Stimulated activated CD4-positive, alpha-beta T cell treated with anti-CD3 and anti-CD28 coated beads, Interleukin-15, amount 100 ng/mL, for 24 hours (primary cell): ENCODE data around the gene AGBL5.
"Not testable (repeated sequence)": the region's sequence is repeated elsewhere in the genome, so short reads cannot be mapped to it uniquely, and the experiment has no call there.

Source experiments
- DNase-seq: peaks from one replicate; pipeline ENCODE4 v3.0.0-alpha.2; 2020

The AGBL5 gene

DNA sequence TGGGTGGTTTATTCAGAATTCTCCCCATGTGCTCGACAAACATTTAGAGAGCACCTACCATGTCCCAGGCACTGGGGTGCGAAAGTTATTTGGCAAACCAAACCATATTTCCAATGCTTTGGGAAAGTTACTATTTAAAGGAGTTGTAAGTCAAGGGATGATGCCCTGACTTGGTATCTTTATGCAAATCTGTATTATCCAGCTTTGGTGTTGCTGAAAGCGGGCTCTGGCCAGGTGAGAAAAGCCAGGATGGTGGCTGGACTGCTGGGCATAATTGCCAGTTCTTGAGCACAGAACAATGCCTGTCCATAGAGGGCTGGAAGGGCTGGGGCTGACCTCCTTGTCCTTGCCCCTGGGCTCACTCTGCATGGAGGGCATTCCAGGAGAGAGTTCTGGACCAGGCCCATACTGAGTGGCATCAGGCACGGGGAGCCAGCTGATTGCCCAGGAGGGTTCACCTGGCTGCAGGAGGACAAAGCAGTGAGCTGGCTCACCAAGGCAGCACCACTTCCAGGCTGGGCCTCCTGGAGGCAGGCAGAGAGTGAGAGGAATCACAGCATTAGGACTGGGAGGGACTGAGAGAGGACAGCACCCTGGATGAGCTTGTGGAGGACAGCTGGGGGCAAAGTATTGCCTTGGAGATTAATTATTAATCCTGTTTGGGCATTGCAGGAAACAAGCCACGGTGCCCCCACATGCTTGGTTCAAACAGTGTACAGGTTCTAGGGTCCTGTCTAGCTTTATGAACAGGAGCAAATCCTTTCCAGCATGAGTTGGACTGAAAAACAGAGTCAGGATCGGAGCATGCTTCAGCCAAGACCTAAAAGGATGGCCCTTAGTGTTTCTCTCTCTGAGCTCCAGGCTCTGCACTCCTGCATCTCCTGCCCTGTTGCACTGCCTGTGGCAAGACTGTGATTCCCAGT, 42.2 kb downstream of the AGBL5 start:
- DNase-seq = no peak

DNA sequence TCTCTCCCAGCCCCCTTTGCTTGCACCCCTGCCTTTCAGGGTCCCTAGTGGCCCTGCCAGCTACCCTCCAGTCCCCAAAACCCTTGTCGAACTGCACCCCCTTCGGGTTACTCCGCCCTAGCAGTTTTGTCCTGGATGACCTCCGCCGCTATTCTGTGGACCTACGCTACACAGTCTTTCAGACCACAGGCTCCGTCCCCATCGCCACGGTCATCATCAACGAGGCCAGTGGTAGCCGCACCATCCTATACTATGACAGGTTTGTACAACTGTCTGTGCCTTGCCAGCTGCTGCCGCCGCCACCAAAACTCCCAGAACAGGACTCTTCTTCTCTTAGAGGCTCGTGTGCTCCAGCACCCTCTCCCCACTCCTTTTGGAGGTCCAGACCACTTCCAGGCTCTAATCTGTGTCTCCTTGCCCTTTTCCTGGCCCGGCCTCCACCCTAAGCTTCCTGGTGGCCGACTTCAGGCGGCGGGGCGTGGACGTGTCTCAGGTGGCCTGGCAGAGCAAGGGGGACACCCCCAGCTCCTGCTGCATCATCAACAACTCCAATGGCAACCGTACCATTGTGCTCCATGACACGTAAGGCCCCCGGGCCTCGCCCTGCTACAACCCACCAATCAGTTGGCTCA, 43.0 kb downstream of the AGBL5 start:
- DNase-seq = no peak

DNA sequence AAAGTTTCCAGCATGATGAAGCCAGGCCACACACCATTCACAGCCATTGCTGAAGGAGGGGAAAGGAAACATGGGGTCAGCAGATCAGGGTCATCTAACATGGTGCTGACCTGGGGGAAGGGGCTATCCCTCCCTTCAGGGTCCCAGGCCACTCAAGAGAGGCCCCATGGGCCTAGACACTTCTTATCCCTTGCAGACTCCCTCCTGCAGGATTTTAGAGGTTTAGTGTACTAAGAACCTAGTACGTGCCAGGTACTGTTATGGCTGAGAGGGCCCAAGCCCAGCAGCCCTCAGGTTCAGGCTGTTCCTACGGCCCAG, 43.9 kb downstream of the AGBL5 start:
- DNase-seq = no peak

DNA sequence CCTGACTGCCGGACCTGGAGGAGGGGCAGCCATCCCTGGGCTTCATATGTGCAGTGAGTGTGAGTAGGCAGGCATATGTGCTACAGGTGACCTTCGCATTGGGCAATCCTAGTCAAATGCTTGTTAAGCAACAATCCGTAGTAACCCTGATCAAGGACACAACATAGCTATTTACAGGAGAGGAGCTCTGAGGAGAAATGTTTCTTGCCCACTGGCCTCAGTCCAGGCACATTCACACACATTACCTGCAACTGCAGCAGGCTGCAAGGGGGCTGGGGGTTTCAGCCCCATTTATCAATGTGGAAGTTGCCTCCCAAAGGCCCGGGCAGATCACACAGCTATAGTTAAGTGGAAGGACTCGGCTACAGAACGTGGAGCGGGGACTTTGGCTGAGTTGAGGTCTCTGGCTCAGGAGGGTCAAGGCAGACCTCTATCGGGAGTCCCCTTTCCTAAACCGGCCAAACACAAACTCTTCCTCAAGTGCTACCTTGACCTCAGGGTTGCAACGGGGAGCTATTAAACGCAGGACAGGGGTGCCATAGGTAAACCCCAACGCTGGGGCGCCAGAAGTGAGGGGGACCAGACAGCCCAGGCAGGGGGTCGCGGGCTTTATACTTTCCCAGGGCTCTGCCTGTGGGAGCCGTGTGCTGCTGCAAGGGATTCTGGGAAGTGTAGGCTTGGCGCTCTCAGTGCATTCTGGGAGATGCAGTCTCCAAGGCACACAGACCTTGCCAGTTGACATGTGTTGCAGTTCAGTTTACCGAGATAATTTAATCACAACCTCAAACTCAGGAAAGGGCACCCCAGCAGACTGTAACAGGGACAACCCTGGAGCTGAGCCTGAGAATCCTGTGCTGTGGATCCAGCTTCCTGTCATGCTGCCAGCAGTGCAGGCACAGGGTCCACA, 44.5 kb downstream of the AGBL5 start:
- peak; percentile 63 for DNase-seq

DNA sequence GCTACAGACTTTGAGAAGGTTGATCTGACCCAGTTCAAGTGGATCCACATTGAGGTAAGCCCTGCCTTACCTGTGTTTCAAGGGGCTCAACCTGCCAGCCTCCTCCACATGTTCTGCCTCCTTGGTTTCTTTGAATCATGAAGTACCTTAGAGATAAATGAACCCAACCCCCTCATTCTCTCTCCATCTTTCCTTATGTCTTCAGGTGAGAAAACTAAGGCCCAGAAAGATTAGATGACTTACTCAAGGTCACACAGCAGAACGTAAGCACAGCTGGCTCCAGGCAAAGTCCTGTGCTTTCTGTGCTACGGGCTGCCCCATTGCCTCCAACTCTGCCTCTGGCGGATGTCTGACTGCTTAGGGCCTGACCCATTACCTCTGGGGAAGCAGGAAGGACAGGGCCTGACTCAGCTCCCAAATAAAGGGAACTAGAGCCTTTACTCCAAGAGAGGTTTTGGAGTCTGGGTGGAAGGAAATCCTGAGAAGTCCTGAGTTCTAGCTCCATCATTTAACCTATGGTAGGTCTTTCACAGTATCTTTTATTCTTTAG, 45.4 kb downstream of the AGBL5 start:
- no peak for DNase-seq

DNA sequence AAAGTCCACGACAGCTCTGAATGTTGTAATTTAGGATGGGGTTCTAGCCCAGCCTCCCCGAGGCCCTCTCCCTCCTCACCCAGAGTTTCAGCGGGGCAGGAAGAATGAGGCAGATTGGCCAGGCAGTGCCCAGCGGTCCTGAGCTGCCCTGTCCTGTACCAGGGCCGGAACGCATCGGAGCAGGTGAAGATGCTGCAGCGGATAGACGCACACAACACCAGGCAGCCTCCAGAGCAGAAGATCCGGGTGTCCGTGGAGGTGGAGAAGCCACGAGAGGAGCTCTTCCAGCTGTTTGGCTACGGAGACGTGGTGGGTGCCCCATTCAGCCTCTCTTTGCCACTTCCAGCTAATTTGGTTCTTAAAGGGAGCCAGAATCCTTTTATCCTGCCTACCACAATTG, 45.9 kb downstream of the AGBL5 start:
- DNase-seq = no peak

DNA sequence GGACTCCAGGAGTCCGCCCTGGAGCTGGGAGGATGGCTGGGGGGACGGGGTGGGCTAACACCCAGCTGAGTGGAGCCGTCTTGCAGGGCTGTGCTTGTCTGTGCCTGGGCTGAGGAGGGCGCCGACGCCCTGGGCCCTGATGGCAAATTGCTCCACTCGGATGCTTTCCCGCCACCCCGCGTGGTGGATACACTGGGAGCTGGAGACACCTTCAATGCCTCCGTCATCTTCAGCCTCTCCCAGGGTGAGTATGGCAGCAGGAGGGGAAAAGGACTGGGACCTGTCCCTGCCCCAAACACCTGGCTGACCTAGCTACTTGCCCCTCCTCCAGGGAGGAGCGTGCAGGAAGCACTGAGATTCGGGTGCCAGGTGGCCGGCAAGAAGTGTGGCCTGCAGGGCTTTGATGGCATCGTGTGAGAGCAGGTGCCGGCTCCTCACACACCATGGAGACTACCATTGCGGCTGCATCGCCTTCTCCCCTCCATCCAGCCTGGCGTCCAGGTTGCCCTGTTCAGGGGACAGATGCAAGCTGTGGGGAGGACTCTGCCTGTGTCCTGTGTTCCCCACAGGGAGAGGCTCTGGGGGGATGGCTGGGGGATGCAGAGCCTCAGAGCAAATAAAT, 48.0 kb downstream of the AGBL5 start:
- DNase-seq = no peak

DNA sequence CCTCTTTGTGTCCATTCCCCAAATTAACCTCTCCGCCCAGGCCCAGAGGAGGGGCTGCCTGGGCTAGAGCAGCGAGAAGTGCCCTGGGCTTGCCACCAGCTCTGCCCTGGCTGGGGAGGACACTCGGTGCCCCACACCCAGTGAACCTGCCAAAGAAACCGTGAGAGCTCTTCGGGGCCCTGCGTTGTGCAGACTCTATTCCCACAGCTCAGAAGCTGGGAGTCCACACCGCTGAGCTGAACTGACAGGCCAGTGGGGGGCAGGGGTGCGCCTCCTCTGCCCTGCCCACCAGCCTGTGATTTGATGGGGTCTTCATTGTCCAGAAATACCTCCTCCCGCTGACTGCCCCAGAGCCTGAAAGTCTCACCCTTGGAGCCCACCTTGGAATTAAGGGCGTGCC, 48.6 kb downstream of the AGBL5 start:
- no peak for DNase-seq

DNA sequence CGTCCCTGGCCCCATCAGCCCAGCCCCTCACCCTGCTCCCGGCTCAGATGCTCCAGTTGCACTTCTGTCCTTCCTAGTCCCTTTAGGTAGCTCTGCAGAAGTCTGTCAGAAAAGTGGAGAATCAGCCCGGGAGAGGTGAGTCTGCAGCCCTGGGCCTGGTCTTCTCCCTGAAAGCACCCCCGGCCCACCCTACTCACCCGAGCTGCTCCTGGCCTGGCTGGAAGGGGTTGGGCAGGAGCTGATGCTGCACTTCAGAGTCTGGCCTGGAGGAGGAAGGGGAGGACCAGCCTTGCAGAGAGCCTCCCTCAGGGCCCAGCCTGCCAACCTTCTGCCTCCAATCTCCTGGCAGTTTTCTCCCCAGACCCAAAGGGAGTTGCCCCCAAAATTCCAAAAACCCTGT, 50.9 kb downstream of the AGBL5 start:
- DNase-seq = no peak

DNA sequence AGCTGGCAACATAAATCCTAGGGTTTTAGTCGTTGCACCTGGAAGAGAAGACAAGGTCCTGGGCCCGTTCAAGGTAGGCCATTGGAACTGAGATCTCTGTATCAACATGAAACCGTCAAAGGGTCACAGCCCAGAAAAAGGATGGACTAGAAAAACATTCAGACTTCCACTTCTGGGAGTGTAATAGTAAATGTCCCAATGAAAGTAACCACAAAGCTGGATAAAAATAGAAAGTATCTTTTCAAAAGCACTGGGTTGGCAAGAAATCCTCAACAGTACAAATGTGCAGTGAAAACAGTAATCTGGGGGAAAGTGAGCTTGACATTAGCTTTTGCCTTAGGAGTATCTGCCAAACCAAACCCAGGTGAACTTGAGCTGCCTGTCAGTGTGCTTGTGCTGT, 54.5 kb downstream of the AGBL5 start:
- no peak for DNase-seq

DNA sequence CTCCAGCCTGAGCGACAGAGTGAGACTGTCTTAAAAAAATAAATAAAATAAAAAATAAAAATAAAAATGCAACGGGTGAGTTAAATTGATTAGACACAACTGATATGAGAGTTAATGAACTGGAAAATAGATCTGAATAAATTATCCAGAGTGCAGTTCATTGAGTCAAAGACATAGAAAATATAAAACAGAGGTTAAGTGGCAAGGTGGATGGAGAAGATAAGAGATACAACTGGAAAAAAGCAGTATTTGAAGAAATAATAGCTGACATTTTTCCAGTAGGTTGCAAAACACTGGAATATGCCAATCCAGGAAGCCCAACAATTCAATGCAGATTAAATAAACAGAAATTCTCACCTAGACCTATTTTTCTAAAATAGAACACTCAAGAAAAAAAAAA, 56.8 kb downstream of the AGBL5 start:
- no peak for DNase-seq

DNA sequence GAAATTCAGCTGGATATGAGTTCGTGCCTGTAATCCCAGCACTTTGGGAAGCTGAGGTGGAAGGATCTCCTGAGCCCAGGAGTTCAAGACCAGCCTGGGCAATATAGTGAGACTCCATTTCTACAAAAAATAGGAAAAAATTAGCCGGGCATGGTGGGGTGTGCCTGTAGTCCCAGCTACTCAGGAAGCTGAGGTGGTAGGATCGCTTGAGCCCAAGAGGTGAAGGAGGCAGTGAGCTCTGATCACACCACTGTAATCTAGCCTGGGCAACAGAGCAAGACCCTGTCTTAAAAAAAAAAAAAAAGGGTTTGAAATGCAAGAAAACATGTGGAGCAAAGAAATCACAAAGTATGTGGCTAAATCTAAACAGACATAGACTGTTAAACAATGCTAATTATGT, 57.6 kb downstream of the AGBL5 start:
- no peak for DNase-seq

DNA sequence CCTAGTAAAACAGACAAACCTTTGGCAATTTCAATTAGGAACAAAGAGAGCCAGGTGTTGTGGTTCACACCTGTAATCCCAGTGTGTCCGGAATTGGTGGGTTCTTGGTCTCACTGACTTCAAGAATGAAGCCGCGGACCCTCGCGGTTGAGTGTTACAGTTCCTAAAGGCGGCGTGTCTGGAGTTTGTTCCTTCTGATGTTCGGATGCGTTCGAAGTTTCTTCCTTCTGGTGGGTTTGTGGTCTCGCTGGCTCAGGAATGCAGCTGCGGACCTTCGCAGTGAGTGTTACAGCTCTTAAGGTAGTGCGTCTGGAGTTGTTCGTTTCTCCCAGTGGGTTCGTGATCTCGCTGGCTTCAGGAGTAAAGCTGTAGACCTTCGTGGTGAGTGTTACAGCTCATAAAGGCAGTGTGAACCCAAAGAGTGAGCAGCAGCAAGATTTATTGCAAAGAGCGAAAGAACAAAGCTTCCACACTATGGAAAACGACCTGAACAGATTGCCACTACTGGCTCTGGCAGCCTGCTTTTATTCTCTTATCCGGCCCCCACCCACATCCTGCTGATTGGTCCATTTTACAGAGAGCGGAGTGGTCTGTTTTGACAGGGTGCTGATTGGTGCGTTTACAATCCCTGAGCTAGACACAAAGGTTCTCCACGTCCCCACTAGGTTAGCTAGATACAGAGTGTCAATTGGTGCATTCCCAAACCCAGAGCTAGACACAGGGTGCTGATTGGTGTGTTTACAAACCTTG, 59.3 kb downstream of the AGBL5 start:
- DNase-seq = not testable (repeated sequence)

DNA sequence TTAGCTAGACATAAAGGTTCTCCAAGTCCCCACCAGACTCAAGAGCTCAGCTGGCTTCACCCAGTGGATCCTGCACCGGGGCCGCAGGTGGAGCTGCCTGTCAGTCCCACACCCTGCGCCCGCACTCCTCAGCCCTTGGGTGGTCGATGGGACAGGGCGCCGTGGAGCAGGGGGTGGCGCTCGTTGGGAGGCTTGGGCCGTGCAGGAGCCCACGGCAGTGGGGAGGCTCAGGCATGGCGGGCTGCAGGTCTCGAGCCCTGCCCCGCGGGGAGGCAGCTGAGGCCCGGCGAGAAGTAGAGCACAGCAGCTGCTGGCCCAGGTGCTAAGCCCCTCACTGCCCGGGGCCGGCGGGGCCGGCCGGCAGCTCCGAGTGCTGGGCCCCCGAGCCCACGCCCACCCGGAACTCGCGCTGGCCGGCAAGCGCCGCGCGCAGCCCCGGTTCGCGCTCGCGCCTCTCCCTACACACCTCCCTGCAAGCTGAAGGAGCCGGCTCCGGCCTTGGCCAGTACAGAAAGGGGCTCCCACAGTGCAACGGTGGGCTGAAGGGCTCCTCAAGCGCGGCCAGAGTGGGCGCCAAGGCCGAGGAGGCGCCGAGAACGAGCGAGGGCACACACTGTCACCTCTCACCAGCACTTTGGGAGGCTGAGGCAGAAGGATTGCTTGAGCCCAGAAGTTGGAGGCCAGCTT, 60.1 kb downstream of the AGBL5 start:
- DNase-seq = not testable (repeated sequence)

DNA sequence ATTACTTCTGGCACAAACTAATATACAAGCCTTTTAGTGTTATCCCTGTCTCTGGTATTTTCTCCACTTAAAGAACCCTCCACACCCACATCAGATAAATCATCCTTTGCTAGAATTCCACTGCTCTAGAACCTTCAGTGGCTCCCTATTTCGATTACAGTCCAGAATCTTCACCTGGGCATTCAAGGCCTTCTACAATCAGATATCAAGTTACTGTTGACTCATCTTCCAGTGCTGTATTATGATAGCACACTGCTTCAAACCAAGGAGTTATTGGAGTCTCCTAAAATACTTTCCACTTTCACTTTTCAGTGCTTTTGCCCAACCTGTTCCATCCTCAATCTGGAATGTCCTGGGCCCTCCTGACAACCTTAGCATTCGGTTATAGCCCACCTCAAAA, 64.1 kb downstream of the AGBL5 start:
- DNase-seq = no peak

DNA sequence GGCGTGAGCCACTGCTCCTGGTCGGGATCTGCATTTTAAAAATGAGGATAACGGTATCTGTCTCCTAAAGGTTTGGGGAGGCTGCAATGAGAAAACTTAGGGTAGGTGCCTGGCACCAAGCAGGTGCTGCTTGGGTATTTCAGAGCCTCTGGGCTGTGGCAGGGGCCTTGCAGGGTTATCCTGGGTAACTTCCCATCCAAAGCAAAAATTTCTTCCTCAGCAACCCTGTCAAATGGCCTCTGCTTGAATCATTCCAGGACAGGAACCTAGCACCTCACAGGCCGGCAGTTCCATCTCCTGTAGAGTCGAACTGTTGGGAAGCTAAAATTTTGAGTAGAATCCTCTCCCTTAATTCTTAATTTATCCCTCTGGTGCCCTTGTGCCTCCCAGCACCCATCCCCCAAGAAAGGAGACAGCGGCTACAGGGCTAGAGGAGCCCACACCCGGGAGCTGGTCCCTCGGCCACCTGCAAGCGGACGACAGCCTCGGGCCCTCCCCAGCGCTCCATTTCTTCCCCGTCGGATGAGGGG, 66.6 kb downstream of the AGBL5 start:
- no peak for DNase-seq

DNA sequence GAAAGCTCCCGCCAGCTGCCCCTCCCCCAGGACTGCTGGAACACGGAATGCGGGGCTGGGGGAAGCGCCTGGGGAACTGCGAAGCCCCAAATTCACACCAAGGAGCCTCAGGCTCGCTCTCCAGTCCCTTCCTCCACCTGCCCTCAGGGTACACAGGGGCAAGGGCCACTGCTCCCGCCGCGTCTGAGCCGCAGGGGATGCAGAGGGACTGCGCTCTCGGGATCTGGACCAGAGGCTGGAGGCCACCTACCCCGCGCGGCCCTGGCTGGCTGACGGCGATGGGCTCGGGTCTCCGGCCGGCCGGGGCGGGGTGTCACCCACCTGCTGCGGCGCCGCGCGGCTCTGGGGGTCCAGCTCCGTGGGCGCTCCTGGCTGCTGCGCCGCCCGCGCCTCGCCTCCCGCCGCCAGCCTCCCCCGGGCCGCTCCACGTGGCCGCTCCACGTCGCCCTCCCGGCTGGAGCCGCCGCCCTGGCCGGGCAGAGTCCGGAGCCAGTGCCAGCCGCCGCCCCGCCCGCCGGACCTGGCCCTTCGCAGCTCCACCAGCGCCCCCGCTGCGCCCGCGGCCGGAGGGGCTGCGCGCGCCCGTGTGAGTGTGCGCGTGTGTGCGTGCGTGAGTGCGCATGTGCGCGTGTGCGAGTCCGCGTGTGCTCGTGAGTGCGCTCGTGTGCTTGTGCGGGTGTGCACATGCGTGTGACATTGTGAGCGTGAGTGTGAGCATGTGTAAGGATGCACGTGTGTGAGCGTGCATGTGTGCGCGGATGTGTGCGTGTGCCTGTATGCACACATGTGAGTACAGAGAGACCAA, 67.3 kb downstream of the AGBL5 start, which contains the start of gene CGREF1:
CGREF1 (minus strand) TSS at position 604 of the 805 bp plus-strand sequence. CDS start 14,762 bp downstream, outside the sequence.
- DNase-seq = peak; percentile 46

DNA sequence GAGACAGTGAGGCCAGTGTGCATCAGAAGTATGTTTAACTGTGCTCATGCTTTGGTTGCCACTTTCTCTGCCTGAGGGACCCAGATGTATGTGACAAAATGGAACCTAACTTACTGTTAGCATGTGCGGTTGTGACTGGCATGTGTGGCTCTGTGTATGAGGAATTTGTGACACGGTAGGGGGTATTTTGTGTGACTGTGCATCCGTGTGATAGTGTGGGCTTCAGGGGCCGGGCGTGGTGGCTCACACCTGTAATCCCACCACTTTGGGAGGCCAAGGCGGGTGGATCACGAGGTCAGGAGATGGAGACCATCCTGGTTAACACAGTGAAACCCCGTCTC, 67.8 kb downstream of the AGBL5 start:
- not testable (repeated sequence) for DNase-seq
